ENCODE data around the gene FGD6. TPM values are rescaled to one million over a fixed set of nuclear protein-coding genes. Genes with fewer than 3 reads are reported as not detected.

The FGD6 gene
- total and polyA plus RNA-seq, 4 donors = 2.4 to 26.4 (median 9.0) TPM

GRCh38 chr12:95182868-95183415, 34.3 kb downstream of the FGD6 start:
- peaks cover 0 to 1% (median 0%) of the 10 kb centered on the region in 4 donors for H3K36me3 ChIP-seq (ENCODE audit: control insufficient read depth in 4 of 4, insufficient read depth in 4 of 4, low read length in 4 of 4)
- H3K4me3 ChIP-seq = no peak overlapping the region
- WGBS, 2 donors = 76 to 77% methylated on average over 5 of the region's 5 CpGs
- no peak overlapping the region for H3K9ac ChIP-seq (ENCODE audit: insufficient read depth in 1 of 2, low read length in 2 of 2)
- no peaks in the 10 kb centered on the region for H3K9me3 ChIP-seq (ENCODE audit: control insufficient read depth in 4 of 4, insufficient read depth in 3 of 4, low read length in 3 of 4)
- DNase-seq = no peak
- TF ChIP-seq CTCF (IDR thresholded peaks at IDR 0.05; ENCODE audit: control extremely low read depth, extremely low read depth) = no peak
- ATAC-seq (ENCODE audit: insufficient read depth, low FRiP score) = no peak
- no peaks in the 10 kb centered on the region for H3K4me1 ChIP-seq (ENCODE audit: control insufficient read depth in 5 of 5, insufficient read depth in 5 of 5, low read length in 5 of 5)
- H3K27me3 ChIP-seq (ENCODE audit: control insufficient read depth in 3 of 3, insufficient read depth in 3 of 3, low read length in 2 of 3) = no peaks in the 10 kb centered on the region
- no peak overlapping the region for H3K27ac ChIP-seq (ENCODE audit: low read depth in 1 of 2, low read length in 1 of 2)

GRCh38 chr12:95181103-95181502, 36.2 kb downstream of the FGD6 start:
- Histone ChIP-seq H3K4me3 (no peak overlapping the region), H3K9ac (ENCODE audit: insufficient read depth in 1 of 2, low read length in 2 of 2) (no peak overlapping the region), H3K27me3 (ENCODE audit: control insufficient read depth in 3 of 3, insufficient read depth in 3 of 3, low read length in 2 of 3) (no peaks in the 10 kb centered on the region), H3K36me3 (ENCODE audit: control insufficient read depth in 4 of 4, insufficient read depth in 4 of 4, low read length in 4 of 4) (peaks cover 0 to 1% (median 0%) of the 10 kb centered on the region in 4 donors), H3K27ac (ENCODE audit: low read depth in 1 of 2, low read length in 1 of 2) (no peak overlapping the region), H3K4me1 (ENCODE audit: control insufficient read depth in 5 of 5, insufficient read depth in 5 of 5, low read length in 5 of 5) (peaks cover 0 to 2% (median 0%) of the 10 kb centered on the region in 5 donors), H3K9me3 (ENCODE audit: control insufficient read depth in 4 of 4, insufficient read depth in 3 of 4, low read length in 3 of 4) (no peaks in the 10 kb centered on the region)
- no peak for ATAC-seq (ENCODE audit: insufficient read depth, low FRiP score)
- no peak for TF ChIP-seq CTCF (IDR thresholded peaks at IDR 0.05; ENCODE audit: control extremely low read depth, extremely low read depth)
- no peak for DNase-seq
- 62 to 91% methylated on average over 2 of the region's 2 CpGs for WGBS, 2 donors

- WGBS, 2 donors = 77 to 78% methylated on average over 5 of the region's 5 CpGs
- peaks cover under 1 to 4% (median 1%) of the 10 kb centered on the region in 5 donors for H3K4me1 ChIP-seq (ENCODE audit: control insufficient read depth in 5 of 5, insufficient read depth in 5 of 5, low read length in 5 of 5)
- no peak for DNase-seq
These were observed 38.3 kb downstream of the FGD6 start for GRCh38 chr12:95179011-95179410.

More at GRCh38 chr12:95179011-95179410, 38.3 kb downstream of the FGD6 start:
- peaks cover 0 to 1% (median 0%) of the 10 kb centered on the region in 4 donors for H3K36me3 ChIP-seq (ENCODE audit: control insufficient read depth in 4 of 4, insufficient read depth in 4 of 4, low read length in 4 of 4)
- ATAC-seq (ENCODE audit: insufficient read depth, low FRiP score) = no peak
- H3K27me3 ChIP-seq (ENCODE audit: control insufficient read depth in 3 of 3, insufficient read depth in 3 of 3, low read length in 2 of 3) = no peaks in the 10 kb centered on the region
- H3K4me3 ChIP-seq = no peak overlapping the region
- TF ChIP-seq CTCF (IDR thresholded peaks at IDR 0.05; ENCODE audit: control extremely low read depth, extremely low read depth) = no peak
- no peak overlapping the region for H3K9ac ChIP-seq (ENCODE audit: insufficient read depth in 1 of 2, low read length in 2 of 2)
- no peaks in the 10 kb centered on the region for H3K9me3 ChIP-seq (ENCODE audit: control insufficient read depth in 4 of 4, insufficient read depth in 3 of 4, low read length in 3 of 4)
- no peak overlapping the region for H3K27ac ChIP-seq (ENCODE audit: low read depth in 1 of 2, low read length in 1 of 2)
